GM21529 (cell line): ENCODE data around the gene CAMTA2.
"Not testable (repeated sequence)": the region's sequence is repeated elsewhere in the genome, so short reads cannot be mapped to it uniquely, and the experiment has no call there.

Experiments used
- ATAC-seq: cut with Tn5 transposase; IDR thresholded peaks from one replicate; pipeline ENCODE4 v1.9.1; 2021; ENCODE audit not compliant: unreplicated experiment

The CAMTA2 gene

GRCh38 chr17:4933646-4934045, 53.8 kb downstream of the CAMTA2 start:
- no peak for ATAC-seq

GRCh38 chr17:4932756-4933155, 54.7 kb downstream of the CAMTA2 start:
- no peak for ATAC-seq

GRCh38 chr17:4931963-4932362, 55.5 kb downstream of the CAMTA2 start, which contains the start of gene GP1BA:
Gene GP1BA (plus strand): TSS chr17:4932277. CDS start chr17:4932605, 328 bp downstream.
- no peak for ATAC-seq

GRCh38 chr17:4928881-4929280, 58.6 kb downstream of the CAMTA2 start:
- ATAC-seq = no peak

GRCh38 chr17:4926577-4927335, 60.7 kb downstream of the CAMTA2 start:
- ATAC-seq = not testable (repeated sequence)

- no peak for ATAC-seq
Observed at GRCh38 chr17:4921320-4921719, 66.2 kb downstream of the CAMTA2 start.

GRCh38 chr17:4920351-4921048, 67.0 kb downstream of the CAMTA2 start:
- no peak for ATAC-seq

- ATAC-seq = no peak
Observed at GRCh38 chr17:4919511-4920047, 67.9 kb downstream of the CAMTA2 start.
